HG03378 (cell line): ENCODE measurements around the gene MANEA.
"Not testable (repeated sequence)": the region's sequence is repeated elsewhere in the genome, so short reads cannot be mapped to it uniquely, and the experiment has no call there.

ENCODE experiments used
- ATAC-seq: cut with Tn5 transposase; IDR thresholded peaks from one replicate; pipeline ENCODE4 v1.9.1; 2021; ENCODE audit warnings: mild to moderate bottlenecking, moderate library complexity; ENCODE audit not compliant: unreplicated experiment

MANEA gene

GRCh38 chr6:95584226-95584625 lies 6.9 kb downstream of the MANEA start:
- ATAC-seq = not testable (repeated sequence)

DNA sequence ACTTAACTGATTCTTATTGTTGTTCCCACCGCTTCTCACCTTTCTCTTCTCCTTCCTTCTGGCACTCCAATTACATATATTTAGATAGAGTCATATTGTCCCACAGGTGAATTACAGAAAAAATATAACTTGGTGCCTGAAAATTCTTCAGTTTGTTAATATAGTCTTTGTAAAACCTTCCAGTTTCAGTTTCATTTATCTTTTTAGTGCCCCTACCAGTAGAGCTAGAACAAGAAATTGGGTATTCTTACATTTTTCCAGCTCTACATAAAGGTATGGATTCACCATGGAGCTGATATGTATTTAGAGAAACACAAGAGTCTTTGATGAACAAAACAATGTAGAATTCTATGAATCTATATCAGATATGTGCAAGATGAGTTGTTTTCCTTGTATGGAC lies 10.7 kb downstream of the MANEA start:
- ATAC-seq = no peak

GRCh38 chr6:95589067-95589466 lies 11.7 kb downstream of the MANEA start:
- ATAC-seq = no peak

DNA sequence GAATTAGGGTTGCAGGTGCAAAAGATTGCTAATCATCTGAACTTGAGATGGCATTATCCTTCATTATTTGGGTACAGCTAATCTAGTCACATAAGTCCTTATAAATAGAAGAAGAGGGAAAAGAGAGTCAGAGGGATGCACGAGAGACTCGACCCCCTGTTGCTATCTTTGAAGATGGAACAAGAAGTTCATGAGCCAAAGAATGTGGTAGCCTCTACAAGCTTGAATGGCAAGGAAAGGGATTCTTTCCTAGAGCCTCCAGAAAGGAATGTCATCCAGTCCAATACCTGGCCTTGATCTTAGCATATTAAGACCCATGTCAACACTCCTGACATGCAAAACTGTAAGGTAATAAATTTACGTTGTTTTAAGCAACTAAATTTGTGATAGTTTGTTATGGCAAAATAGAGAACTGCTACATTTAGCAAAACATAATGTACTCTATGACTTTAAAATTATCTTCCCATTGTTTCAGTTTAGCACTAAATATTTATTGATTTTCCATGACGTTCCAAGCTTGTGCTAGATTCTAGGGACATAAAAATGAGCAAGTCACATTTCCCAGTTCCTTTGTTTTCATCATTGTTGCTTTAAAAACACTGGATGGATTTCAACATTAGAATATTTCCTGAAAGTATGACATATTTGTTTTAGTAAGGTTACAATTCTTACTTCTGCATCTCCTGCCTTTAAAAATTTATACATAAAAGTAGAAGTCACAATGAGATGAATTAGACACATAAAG lies 12.7 kb downstream of the MANEA start:
- ATAC-seq = no peak

GRCh38 chr6:95593025-95593424 lies 15.7 kb downstream of the MANEA start:
- no peak for ATAC-seq

DNA sequence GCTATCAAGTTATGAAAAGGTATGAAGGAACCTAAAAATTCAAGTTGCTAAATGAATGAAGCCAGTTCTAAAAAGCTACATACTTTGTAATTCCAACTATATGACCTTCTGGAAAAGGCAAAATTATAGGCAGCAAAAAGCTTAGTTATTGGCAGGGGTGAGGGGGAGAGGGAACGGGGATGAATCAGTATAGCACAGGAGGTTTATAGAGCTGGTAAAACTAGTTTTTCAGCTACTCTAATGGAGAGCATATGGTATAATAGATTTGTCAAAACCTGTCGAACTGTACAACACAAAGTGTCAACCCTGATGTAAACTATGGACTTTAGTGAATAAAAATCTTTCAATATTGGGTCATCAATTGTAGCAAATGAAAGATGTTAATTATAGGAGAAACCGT lies 18.7 kb downstream of the MANEA start:
- no peak for ATAC-seq

GRCh38 chr6:95599706-95600105 lies 22.4 kb downstream of the MANEA start:
- ATAC-seq = no peak

DNA sequence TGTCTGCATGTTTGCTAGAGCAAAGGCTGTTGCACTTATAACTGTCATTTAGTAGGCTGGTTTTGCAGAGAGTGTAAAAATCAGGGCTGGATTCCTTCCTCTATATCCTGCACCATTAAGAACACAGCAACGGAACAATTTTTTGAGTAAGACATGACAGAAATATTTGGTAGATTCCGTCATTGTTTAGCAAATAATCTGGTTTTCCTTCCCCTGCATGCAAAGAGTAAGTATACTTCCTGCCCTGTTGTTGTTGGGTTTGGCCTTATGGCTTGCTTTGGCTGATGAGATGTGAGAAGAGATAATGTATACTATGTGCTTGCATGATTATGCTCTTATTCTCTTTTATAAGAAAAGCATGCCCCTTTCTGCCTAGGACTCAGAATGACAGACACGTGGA lies 23.8 kb downstream of the MANEA start:
- ATAC-seq = no peak

- no peak for ATAC-seq
Observed at GRCh38 chr6:95614094-95614493, 36.8 kb downstream of the MANEA start.

DNA sequence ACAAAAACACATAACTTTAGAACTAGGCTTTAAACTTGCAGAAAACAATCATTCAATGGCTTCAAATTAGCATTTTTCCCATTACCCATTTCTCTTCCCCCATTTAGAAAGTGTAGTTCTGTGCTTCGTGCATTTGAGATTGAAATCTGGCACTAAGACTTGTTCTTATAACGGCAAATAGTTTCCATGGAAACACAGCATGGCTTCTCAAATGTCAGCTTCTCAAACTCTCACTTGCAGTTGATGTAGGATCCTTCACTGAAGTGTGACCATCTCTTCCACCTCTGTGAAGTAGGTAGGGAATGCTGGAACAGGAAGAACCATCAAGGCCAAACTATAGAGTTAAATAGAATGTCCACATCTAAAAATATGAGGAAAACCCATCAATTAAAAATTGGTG lies 52.2 kb downstream of the MANEA start:
- no peak for ATAC-seq

DNA sequence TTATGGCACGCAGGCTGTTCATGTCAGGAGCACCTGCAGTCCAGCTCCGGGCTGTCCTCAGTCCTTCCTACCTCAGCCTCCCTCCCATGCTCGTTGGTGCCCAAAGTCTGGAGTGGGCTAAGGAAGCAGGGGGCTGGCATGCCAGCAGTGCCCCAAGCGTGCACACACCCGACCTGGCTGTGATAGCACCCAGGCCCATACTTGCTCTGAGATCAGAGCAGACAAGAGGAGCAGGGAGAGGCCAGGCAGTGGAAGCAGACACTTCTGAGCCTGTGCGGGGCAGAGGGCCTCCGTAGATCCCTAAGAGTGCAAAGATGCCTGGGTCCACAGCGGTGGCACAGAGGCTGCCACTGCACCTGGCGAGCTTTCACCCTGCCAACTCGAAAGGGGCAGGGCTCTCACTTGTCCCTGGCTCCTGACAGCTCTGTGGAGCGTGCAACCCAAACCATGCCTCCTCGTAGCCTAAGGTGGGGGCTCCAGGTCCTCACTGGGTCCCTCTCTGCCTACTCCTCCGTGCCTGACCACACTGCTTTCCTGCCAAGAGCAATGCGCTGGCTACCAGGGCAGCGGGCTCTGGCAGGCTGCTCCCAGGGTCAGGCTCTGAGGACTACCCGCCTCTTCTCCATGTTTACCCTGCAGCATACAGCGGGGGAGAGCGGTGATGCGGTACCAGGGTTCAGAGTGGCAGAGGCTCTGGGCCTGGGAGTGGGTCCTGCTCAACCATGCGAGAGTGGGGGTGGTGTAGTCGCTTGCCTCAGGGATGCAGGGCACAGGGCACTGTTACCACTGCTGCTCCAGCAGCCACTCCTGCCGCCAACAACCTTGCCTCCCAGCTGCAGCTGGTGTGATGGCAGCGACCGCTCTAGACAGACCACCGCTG lies 59.5 kb downstream of the MANEA start:
- no peak for ATAC-seq

DNA sequence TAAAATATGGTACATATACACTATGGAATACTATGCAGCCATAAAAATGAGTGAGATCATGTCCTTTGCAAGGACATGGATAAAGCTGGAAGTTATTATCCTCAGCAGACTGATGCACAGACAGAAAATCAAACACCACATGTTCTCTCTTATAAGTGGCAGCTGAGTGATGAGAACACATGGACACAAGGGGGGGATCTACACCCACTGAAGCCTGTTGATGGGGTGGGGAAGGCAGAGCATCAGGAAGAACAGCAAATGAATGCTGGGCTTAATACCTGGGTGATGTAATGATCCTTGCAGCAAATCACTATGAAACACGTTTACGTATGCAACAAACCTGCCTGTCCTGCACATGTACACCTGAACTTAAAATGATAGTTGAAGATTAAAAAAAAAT lies 71.3 kb downstream of the MANEA start:
- no peak for ATAC-seq

GRCh38 chr6:95649451-95649850 lies 72.1 kb downstream of the MANEA start:
- ATAC-seq = no peak

DNA sequence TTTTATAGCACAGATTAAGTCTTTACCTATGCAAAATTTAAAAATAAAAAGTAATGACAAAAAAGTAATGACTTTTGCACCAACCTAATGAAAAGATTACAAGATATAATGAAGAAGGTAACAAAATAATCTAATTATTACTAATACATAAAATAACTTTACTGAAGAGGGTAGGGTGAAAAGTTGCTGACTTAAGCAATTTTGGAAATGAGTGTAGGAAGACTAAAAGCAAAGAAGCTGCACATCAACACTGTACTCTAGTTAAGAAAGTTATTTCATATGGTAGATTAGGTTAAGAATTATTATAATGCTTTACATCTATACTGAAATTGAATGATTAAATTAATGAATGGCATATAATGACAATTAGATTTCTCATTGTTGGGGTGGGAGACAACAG lies 76.8 kb downstream of the MANEA start:
- ATAC-seq = no peak

GRCh38 chr6:95658886-95659285 lies 81.6 kb downstream of the MANEA start:
- ATAC-seq = no peak
